Measurements from ENCODE around the gene EXT2. TPM values are rescaled to one million over a fixed set of nuclear protein-coding genes. Genes with fewer than 3 reads are reported as not detected.

EXT2 gene
- total RNA-seq, 1 donor from 2014 or later, result 95.6 TPM

DNA sequence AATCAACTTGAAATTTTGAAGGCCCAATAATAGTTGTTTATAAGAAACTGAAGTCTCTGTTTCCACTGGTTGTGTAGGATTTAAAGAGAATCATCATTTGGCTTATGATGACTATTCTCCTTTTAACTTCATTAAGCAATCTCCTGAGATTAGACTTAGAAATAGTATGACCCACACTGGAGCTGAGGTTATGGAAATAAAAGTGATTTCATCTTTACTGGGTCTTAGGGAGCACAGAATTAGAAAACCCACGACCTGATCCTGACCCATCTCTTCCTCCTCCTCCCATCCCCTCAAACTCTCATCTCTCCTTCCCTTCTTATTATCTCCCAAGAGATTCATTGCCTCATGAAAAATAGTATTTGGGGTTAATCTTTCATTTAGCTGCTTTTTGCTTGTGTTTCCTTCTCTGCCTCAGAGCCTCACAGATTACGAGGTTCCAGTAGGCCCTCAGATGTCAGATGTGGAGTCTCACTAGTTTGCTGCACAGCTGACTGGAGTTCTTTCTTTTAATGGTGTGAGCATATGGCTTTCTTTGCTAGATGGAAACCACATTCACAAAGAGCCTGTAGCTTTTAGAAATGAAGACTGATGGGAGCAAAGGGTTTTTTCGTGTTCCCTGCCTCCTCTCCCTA is 129.5 kb downstream of the EXT2 start:
- FAIRE-seq (no peak), DNase-seq (ENCODE audit: low read depth) (no peak)
- no peaks in the 10 kb centered on the region for H3K36me3 ChIP-seq (ENCODE audit: control insufficient read depth, insufficient read depth, low read length)
- H3K27me3 ChIP-seq (ENCODE audit: control insufficient read depth, insufficient read depth, low read length), result no peaks in the 10 kb centered on the region
- no peak overlapping the region for H3K4me3 ChIP-seq (ENCODE audit: low read depth, low read length)
- no peak for TF ChIP-seq CTCF (IDR thresholded peaks at IDR 0.05; ENCODE audit: insufficient read depth, low read length, severe bottlenecking)

GRCh38 chr11:44226490-44226889 is 131.0 kb downstream of the EXT2 start:
- H3K36me3 ChIP-seq (ENCODE audit: control insufficient read depth, insufficient read depth, low read length), result no peaks in the 10 kb centered on the region
- H3K4me3 ChIP-seq (ENCODE audit: low read depth, low read length), result no peak overlapping the region
- peak; percentile 75 for FAIRE-seq
- no peaks in the 10 kb centered on the region for H3K27me3 ChIP-seq (ENCODE audit: control insufficient read depth, insufficient read depth, low read length)
- no peak for DNase-seq (ENCODE audit: low read depth)
- no peak for TF ChIP-seq CTCF (IDR thresholded peaks at IDR 0.05; ENCODE audit: insufficient read depth, low read length, severe bottlenecking)

- no peak for DNase-seq (ENCODE audit: low read depth)
- TF ChIP-seq CTCF (IDR thresholded peaks at IDR 0.05; ENCODE audit: insufficient read depth, low read length, severe bottlenecking), result no peak
- no peak for FAIRE-seq
- Histone ChIP-seq H3K27me3 (ENCODE audit: control insufficient read depth, insufficient read depth, low read length) (no peaks in the 10 kb centered on the region), H3K36me3 (ENCODE audit: control insufficient read depth, insufficient read depth, low read length) (no peaks in the 10 kb centered on the region), H3K4me3 (ENCODE audit: low read depth, low read length) (no peak overlapping the region)
Observed at GRCh38 chr11:44226945-44227344, 131.5 kb downstream of the EXT2 start.

DNA sequence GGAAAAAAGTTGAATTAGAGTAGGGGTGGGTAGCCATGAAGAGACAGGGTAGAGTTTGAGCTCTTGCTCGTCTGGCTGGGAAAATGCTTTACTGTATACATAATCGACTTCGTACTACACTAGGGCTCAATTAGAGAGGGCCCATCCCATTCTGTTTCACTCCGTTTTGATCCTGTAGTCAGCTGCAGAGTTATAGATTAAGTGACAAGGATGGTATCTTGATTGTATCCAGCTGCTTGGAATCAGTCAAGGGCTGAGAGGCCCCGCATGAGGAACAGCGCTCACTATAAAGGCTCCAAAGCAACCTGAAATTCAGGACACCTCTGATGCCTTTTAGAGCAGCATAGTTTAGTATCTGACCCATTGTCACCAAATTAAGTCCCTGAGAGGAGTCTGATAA is 132.9 kb downstream of the EXT2 start:
- FAIRE-seq (no peak), DNase-seq (ENCODE audit: low read depth) (no peak)
- no peak for TF ChIP-seq CTCF (IDR thresholded peaks at IDR 0.05; ENCODE audit: insufficient read depth, low read length, severe bottlenecking)
- Histone ChIP-seq H3K4me3 (ENCODE audit: low read depth, low read length) (no peak overlapping the region), H3K36me3 (ENCODE audit: control insufficient read depth, insufficient read depth, low read length) (no peaks in the 10 kb centered on the region), H3K27me3 (ENCODE audit: control insufficient read depth, insufficient read depth, low read length) (no peaks in the 10 kb centered on the region)

DNA sequence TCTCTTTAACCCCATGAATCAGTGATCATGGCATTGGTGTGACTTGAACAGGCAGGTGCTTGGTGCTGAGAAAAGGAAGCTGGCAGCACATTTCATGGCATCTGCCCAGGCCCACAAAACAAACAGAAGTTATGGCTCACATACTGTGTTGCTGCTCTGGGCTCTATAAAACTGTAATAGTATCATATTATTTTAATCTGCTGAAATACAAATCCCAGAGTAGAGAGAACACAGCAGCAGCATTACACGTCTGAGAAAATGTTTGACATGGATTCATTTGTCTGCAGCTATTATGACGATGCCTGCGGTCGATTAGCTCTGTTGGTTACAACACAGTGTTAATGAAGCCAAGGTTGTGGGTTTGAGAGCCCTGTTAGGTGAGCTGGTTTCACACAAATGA is 133.6 kb downstream of the EXT2 start:
- H3K27me3 ChIP-seq (ENCODE audit: control insufficient read depth, insufficient read depth, low read length), result no peaks in the 10 kb centered on the region
- no peak for TF ChIP-seq CTCF (IDR thresholded peaks at IDR 0.05; ENCODE audit: insufficient read depth, low read length, severe bottlenecking)
- H3K36me3 ChIP-seq (ENCODE audit: control insufficient read depth, insufficient read depth, low read length), result no peaks in the 10 kb centered on the region
- peak; percentile 21 for DNase-seq (ENCODE audit: low read depth)
- no peak overlapping the region for H3K4me3 ChIP-seq (ENCODE audit: low read depth, low read length)
- FAIRE-seq, result no peak

DNA sequence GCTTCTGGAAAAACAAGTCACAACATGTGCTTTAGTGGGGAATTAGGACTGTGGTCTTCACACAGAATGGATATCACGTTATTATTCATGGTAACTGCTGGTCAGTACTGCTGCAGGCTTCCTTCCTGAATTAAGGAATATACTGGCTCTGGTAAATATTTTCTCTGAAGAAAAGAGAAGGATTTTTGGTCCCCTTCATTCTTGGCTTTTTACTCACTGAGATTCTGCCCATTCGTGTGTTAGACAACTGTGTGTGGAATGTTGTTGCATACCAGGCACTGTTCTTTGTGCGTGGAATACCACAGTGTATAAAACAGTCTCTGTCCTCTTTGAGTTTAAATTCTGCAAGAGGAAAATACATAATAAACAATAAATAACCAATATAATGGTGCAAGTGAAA is 134.1 kb downstream of the EXT2 start:
- no peak overlapping the region for H3K4me3 ChIP-seq (ENCODE audit: low read depth, low read length)
- H3K27me3 ChIP-seq (ENCODE audit: control insufficient read depth, insufficient read depth, low read length), result no peaks in the 10 kb centered on the region
- DNase-seq (ENCODE audit: low read depth) (no peak), FAIRE-seq (no peak)
- TF ChIP-seq CTCF (IDR thresholded peaks at IDR 0.05; ENCODE audit: insufficient read depth, low read length, severe bottlenecking), result no peak
- H3K36me3 ChIP-seq (ENCODE audit: control insufficient read depth, insufficient read depth, low read length), result no peaks in the 10 kb centered on the region
